ENCODE results near the gene NTN1. TPM values are rescaled to one million over a fixed set of nuclear protein-coding genes. Genes with fewer than 3 reads are reported as not detected.

NTN1 gene
- total RNA-seq, 1 experiment from 2014 or later: 17.7 TPM

DNA sequence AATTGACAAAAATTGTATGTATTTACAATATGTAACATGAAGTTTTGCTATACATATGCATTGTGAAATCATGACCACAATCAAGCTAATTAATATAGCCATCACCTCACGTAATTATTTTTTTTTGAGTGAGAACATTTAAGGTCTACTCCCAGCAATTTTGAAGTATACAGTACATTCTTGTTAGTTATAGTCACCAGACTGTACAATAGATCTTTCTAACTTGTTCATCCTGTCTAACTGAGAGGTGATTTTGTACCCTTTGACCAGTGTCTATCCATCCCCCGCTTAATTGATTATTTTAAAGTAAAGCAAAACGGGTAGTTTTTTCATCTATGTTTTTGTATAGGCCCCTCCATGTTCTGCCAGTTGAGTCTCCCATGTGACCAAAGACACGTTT, 30.3 kb downstream of the NTN1 start:
- peak overlapping the region; percentile 47; the same call in 1 of the 2 replicates for H3K4me3 ChIP-seq
- H3K9me2 ChIP-seq (ENCODE audit: insufficient read depth): no peaks in the 10 kb centered on the region
- H3K4me1 ChIP-seq (replicated peaks; ENCODE audit: insufficient read depth): peaks cover 31% of the 10 kb centered on the region
- CTCF ChIA-PET: interaction anchor here (0.6 kb wide), 1 partner anchor 117 kb away, joined by 3 read pairs; no protein-coding TSS in a partner anchor
- no peaks in the 10 kb centered on the region for H4K20me1 ChIP-seq (ENCODE audit: insufficient read depth)
- no peaks in the 10 kb centered on the region for H3K36me3 ChIP-seq (ENCODE audit: low read depth)
- BruUV-seq (replicated peaks): no TSS peak
- no peak overlapping the region for H2AFZ ChIP-seq
- H3F3A ChIP-seq (ENCODE audit: insufficient read depth, low read depth): peaks cover 17% of the 10 kb centered on the region; the same call in 1 of the 2 replicates
- H3K9me3 ChIP-seq (ENCODE audit: insufficient read depth, low read depth): peaks cover 4% of the 10 kb centered on the region; the same call in 1 of the 2 replicates
- no peaks in the 10 kb centered on the region for H3K79me2 ChIP-seq (ENCODE audit: low read depth)
- TF ChIP-seq CTCF (conservative IDR thresholded peaks at IDR 0.05): no peak
- no peak for TF ChIP-seq EZH2 (IDR thresholded peaks at IDR 0.05; ENCODE audit: low read depth)
- intact Hi-C loops (cut with micrococcal nuclease; ENCODE audit: unreplicated experiment): loop anchor here (1.0 kb wide), 1 partner anchor 34 kb away; no protein-coding TSS in a partner anchor
- peak overlapping the region; percentile 76 for H3K4me2 ChIP-seq
- POLR2A ChIA-PET (ENCODE audit: unreplicated experiment): interaction anchor here (0.7 kb wide), 1 partner anchor 1624 kb away, joined by 4 read pairs; no protein-coding TSS in a partner anchor
- peak overlapping the region; percentile 85 for H3K27ac ChIP-seq
- H3K27me3 ChIP-seq (ENCODE audit: insufficient read depth, low read depth): no peaks in the 10 kb centered on the region
- peak in 1 of 2 experiments; percentile 64 for DNase-seq

- Histone ChIP-seq H3K4me1 (replicated peaks; ENCODE audit: insufficient read depth) (peaks cover 31% of the 10 kb centered on the region), H3K36me3 (ENCODE audit: low read depth) (no peaks in the 10 kb centered on the region), H3K9me3 (ENCODE audit: insufficient read depth, low read depth) (peaks cover 4% of the 10 kb centered on the region; the same call in 1 of the 2 replicates), H3K27ac (0 out of 2 replicates have a peak overlapping the region, but pooled peaks have one; percentile 85), H3K27me3 (ENCODE audit: insufficient read depth, low read depth) (no peaks in the 10 kb centered on the region), H3K9me2 (ENCODE audit: insufficient read depth) (no peaks in the 10 kb centered on the region), H3K4me3 (no peak overlapping the region), H3K79me2 (ENCODE audit: low read depth) (no peaks in the 10 kb centered on the region), H3K4me2 (no peak overlapping the region), H3F3A (ENCODE audit: insufficient read depth, low read depth) (peaks cover 17% of the 10 kb centered on the region; the same call in 1 of the 2 replicates), H2AFZ (no peak overlapping the region), H4K20me1 (ENCODE audit: insufficient read depth) (no peaks in the 10 kb centered on the region)
- DNase-seq: no peak
- intact Hi-C loops (cut with micrococcal nuclease; ENCODE audit: unreplicated experiment): no loop called here
- ChIA-PET POLR2A (ENCODE audit: unreplicated experiment) (no interaction called here), CTCF (no interaction called here)
- no peak for TF ChIP-seq EZH2 (IDR thresholded peaks at IDR 0.05; ENCODE audit: low read depth)
- no peak for TF ChIP-seq CTCF (conservative IDR thresholded peaks at IDR 0.05)
- no TSS peak for BruUV-seq (replicated peaks)
Measured at GRCh38 chr17:9052921-9053320, 31.6 kb downstream of the NTN1 start.

DNA sequence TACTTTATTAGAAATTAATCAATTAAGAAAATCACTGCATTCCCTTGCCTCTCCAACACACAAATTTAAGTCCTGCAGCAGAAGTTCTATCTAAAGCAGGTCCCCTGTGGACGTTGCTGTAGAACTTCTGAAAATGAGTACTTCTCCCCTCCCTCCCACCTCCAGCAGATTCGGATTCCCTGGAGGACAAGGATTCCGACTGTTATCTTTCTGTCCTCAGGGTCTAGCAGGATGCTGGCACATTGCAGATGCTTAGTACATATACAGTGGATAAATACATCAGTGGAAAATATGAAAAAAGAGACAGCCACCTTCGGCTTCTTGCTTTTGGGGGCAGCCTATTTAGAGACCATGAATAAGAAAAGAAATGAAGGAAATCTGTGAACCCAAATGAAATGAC, 32.1 kb downstream of the NTN1 start:
- Histone ChIP-seq H3F3A (ENCODE audit: insufficient read depth, low read depth) (peaks cover 17% of the 10 kb centered on the region; the same call in 1 of the 2 replicates), H3K9me3 (ENCODE audit: insufficient read depth, low read depth) (peaks cover 1% of the 10 kb centered on the region; the same call in 1 of the 2 replicates), H3K4me3 (no peak overlapping the region), H3K36me3 (ENCODE audit: low read depth) (no peaks in the 10 kb centered on the region), H3K27me3 (ENCODE audit: insufficient read depth, low read depth) (no peaks in the 10 kb centered on the region), H3K4me2 (no peak overlapping the region), H3K9me2 (ENCODE audit: insufficient read depth) (no peaks in the 10 kb centered on the region), H3K4me1 (replicated peaks; ENCODE audit: insufficient read depth) (peaks cover 31% of the 10 kb centered on the region), H3K27ac (no peak overlapping the region), H3K79me2 (ENCODE audit: low read depth) (no peaks in the 10 kb centered on the region), H4K20me1 (ENCODE audit: insufficient read depth) (no peaks in the 10 kb centered on the region), H2AFZ (no peak overlapping the region)
- BruUV-seq (replicated peaks): no TSS peak
- intact Hi-C loops (cut with micrococcal nuclease; ENCODE audit: unreplicated experiment): no loop called here
- no peak for TF ChIP-seq EZH2 (IDR thresholded peaks at IDR 0.05; ENCODE audit: low read depth)
- TF ChIP-seq CTCF (conservative IDR thresholded peaks at IDR 0.05): no peak
- ChIA-PET POLR2A (ENCODE audit: unreplicated experiment) (no interaction called here), CTCF (no interaction called here)
- DNase-seq: no peak

All from PC-9 (cell line).